Spleen (tissue), 11 donors: ENCODE data around the gene TP73. TPM values are rescaled to one million over a fixed set of nuclear protein-coding genes. Genes with fewer than 3 reads are reported as not detected.

Experiments used
- DNase-seq: peaks from one replicate; pipeline ENCODE4 v3.0.0-alpha.2; 2020
- H3K27ac ChIP-seq, 8 donors: fragments of 200-600 bp; sonication (generic) in 7 of 8; 1 replicate in 4 of 8; 2 replicates in 4 of 8; pipeline versions ENCODE4 v1.5.0 to v1.8.0; 2016 to 2021; ENCODE audit warnings: inconsistent platforms in 4 of 8, mild to moderate bottlenecking in 4 of 8, moderate library complexity in 1 of 8
- H3K27me3 ChIP-seq, 7 donors: fragments of 200-600 bp; sonication (generic) in 6 of 7; replicated peaks in 1 of 7; 1 replicate in 4 of 7; 2 replicates in 3 of 7; pipeline versions ENCODE4 v1.5.0 to v1.8.0; 2016 to 2021; ENCODE audit warnings: inconsistent platforms in 3 of 7, mild to moderate bottlenecking in 1 of 7
- H3K36me3 ChIP-seq, 6 donors: fragments of 200-600 bp; sonication (generic) in 5 of 6; 1 replicate in 4 of 6; 2 replicates in 2 of 6; pipeline versions ENCODE4 v1.5.0 to v1.8.0; 2016 to 2021; ENCODE audit warnings: inconsistent platforms in 2 of 6
- H3K4me1 ChIP-seq, 6 donors: fragments of 200-600 bp; sonication (generic) in 5 of 6; 1 replicate in 3 of 6; 2 replicates in 3 of 6; pipeline versions ENCODE4 v1.5.0 to v1.8.0; 2016 to 2021; ENCODE audit warnings: inconsistent platforms in 3 of 6
- H3K4me3 ChIP-seq, 8 donors: fragments of 200-600 bp; sonication (generic) in 7 of 8; 1 replicate in 4 of 8; 2 replicates in 4 of 8; pipeline versions ENCODE4 v1.5.0 to v1.8.0; 2016 to 2021; ENCODE audit warnings: inconsistent platforms in 4 of 8, mild to moderate bottlenecking in 4 of 8, moderate library complexity in 2 of 8
- H3K9me3 ChIP-seq, 8 donors: fragments of 200-600 bp; sonication (generic) in 7 of 8; 1 replicate in 4 of 8; 2 replicates in 4 of 8; pipeline versions ENCODE4 v1.5.0 to v1.8.0; 2016 to 2021; ENCODE audit warnings: inconsistent platforms in 4 of 8
- POLR2A ChIP-seq, 3 donors: fragments of 450-650 bp; IDR thresholded peaks; one replicate each; pipeline ENCODE4 v1.5.1; 2017; ENCODE audit warnings: antibody characterized with exemption in 3 of 3, mild to moderate bottlenecking in 1 of 3
- POLR2AphosphoS5 ChIP-seq, 3 donors: sonication (generic); formaldehyde crosslinking; IDR thresholded peaks; one replicate each; pipeline ENCODE4 v1.5.1; 2017; ENCODE audit warnings: antibody characterized with exemption in 3 of 3
- whole genome bisulfite sequencing, 5 donors: extraction: QIAGEN DNeasy Blood & Tissue Kit in 3 of 5; methylation state at CpG; one replicate each; pipeline versions ENCODE4 v1.1.5 to v1.1.7; 2013 to 2018; 5-methylcytosine and 5-hydroxymethylcytosine counted together
- intact Hi-C: fragments of 100-400 bp; cut with DNase I; formaldehyde crosslinking; loops from one replicate; pipeline ENCODE4 v1.15.0; 2023; ENCODE audit warnings: low total_unique reads
- polyA plus RNA-seq, 3 donors: library from polyadenylated mRNA; stranded (reverse); fragments of 200-250 nt; gene quantifications; one replicate each; pipeline ENCODE4 v1.2.1, GENCODE V29; 2013
- total RNA-seq, 7 donors: library from RNA; depleted of rRNA in 3 of 7; stranded (reverse); fragments of >200 nt in 3 of 7; fragmentation: NEBNext Ultra II Directional in 4 of 7; extraction: Animal tissue kit (Norgen Biotek cat#: 25700) in 4 of 7; gene quantifications; one replicate each; pipeline versions ENCODE4 v1.1.0 to v1.2.1, GENCODE V29; 2016 to 2021
- TF ChIP-seq, protein P1 (sequence below), 11 experiments: fragments of 200-600 bp in 7 of 11; fragments of 450-650 bp in 4 of 11; sonication (generic) in 4 of 11; IDR thresholded peaks in 8 of 11; conservative IDR thresholded peaks in 3 of 11; 1 replicate in 7 of 11; 2 replicates in 4 of 11; pipeline versions ENCODE4 v1.4.0 to v1.8.0; 2016 to 2021; ENCODE audit warnings: antibody characterized with exemption in 11 of 11, inconsistent platforms in 4 of 11, mild to moderate bottlenecking in 1 of 11
- donor health status: healthy with polysubstance abuse.
- donor health status: DM: no; HTN: no; CAD: no; lungs with moderate emphysema.
- donor health status: DM: no; HTN: no; CAD: no.
- donor health status: Bipolar disorder and iron deficiency.
- donor health status: healthy.
- donor health status: DM: no; HTN: no; CAD: no.
- donor health status: DM: yes; HTN: yes; CAD: no.

The TP73 gene
- total and polyA plus RNA-seq, 10 donors: 0.11 to 4.3 (median 0.96) TPM

DNA sequence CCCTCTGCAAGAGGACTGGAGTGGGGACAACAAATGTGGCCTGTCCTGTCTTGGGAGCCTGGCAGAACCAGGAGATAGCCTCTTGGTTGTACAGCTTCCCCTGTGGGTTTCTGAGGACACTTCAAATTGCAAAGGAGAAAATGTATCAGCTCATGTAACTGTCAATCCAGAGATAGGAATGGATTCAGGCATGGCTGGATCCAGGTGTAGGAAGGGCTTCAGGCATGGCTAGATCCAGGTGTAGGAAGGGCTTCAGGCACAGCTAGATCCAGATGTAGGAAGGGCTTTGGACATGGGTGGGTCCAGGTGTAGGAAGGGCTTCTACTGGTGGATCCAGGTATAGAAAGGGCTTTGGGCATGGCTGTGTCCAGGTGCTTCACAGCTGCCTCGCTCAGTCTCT lies 30.9 kb downstream of the TP73 start:
- H3K27me3 ChIP-seq: peaks cover 0 to 69% (median 0%) of the 10 kb centered on the region in 7 donors
- 83 to 100% (median 100%) methylated on average over 1 of the region's 1 CpG for WGBS, 5 donors
- H3K4me3 ChIP-seq: no peak overlapping the region
- H3K4me1 ChIP-seq: peaks cover 3 to 34% (median 15%) of the 10 kb centered on the region in 6 donors
- intact Hi-C loops: no loop called here
- no peak for TF ChIP-seq POLR2A (IDR thresholded peaks at IDR 0.05)
- no peak for TF ChIP-seq POLR2AphosphoS5 (IDR thresholded peaks at IDR 0.05)
- TF ChIP-seq, protein P1, sequence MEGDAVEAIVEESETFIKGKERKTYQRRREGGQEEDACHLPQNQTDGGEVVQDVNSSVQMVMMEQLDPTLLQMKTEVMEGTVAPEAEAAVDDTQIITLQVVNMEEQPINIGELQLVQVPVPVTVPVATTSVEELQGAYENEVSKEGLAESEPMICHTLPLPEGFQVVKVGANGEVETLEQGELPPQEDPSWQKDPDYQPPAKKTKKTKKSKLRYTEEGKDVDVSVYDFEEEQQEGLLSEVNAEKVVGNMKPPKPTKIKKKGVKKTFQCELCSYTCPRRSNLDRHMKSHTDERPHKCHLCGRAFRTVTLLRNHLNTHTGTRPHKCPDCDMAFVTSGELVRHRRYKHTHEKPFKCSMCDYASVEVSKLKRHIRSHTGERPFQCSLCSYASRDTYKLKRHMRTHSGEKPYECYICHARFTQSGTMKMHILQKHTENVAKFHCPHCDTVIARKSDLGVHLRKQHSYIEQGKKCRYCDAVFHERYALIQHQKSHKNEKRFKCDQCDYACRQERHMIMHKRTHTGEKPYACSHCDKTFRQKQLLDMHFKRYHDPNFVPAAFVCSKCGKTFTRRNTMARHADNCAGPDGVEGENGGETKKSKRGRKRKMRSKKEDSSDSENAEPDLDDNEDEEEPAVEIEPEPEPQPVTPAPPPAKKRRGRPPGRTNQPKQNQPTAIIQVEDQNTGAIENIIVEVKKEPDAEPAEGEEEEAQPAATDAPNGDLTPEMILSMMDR (IDR thresholded peaks at IDR 0.05 in 8 of 11, conservative IDR thresholded peaks at IDR 0.05 in 3 of 11): no peak
- no peaks in the 10 kb centered on the region for H3K9me3 ChIP-seq
- H3K27ac ChIP-seq: no peak overlapping the region
- H3K36me3 ChIP-seq: no peaks in the 10 kb centered on the region
- no peak for DNase-seq

GRCh38 chr1:3683992-3684391 lies 31.7 kb downstream of the TP73 start:
- no peak for TF ChIP-seq POLR2A (IDR thresholded peaks at IDR 0.05)
- no peak for TF ChIP-seq POLR2AphosphoS5 (IDR thresholded peaks at IDR 0.05)
- TF ChIP-seq, protein P1 (IDR thresholded peaks at IDR 0.05 in 8 of 11, conservative IDR thresholded peaks at IDR 0.05 in 3 of 11): no peak
- H3K27ac ChIP-seq: no peak overlapping the region
- H3K27me3 ChIP-seq: peaks cover 0 to 72% (median 2%) of the 10 kb centered on the region in 7 donors
- H3K36me3 ChIP-seq: no peaks in the 10 kb centered on the region
- 20 to 45% (median 27%) methylated on average over 13 to 26 of the region's 26 CpGs for WGBS, 5 donors
- no peak for DNase-seq
- peaks cover 0 to 33% (median 10%) of the 10 kb centered on the region in 6 donors for H3K4me1 ChIP-seq
- intact Hi-C loops: no loop called here
- H3K9me3 ChIP-seq: no peaks in the 10 kb centered on the region
- no peak overlapping the region for H3K4me3 ChIP-seq

GRCh38 chr1:3685222-3685621 lies 32.9 kb downstream of the TP73 start:
- peaks cover 0 to 21% (median 7%) of the 10 kb centered on the region in 6 donors for H3K4me1 ChIP-seq
- WGBS, 5 donors: 82 to 94% (median 90%) methylated on average over 2 to 14 of the region's 14 CpGs
- no peaks in the 10 kb centered on the region for H3K9me3 ChIP-seq
- peaks cover 0 to 75% (median 8%) of the 10 kb centered on the region in 7 donors for H3K27me3 ChIP-seq
- no peak for DNase-seq
- no peaks in the 10 kb centered on the region for H3K36me3 ChIP-seq
- H3K4me3 ChIP-seq: no peak overlapping the region
- TF ChIP-seq POLR2A (IDR thresholded peaks at IDR 0.05): no peak
- TF ChIP-seq, protein P1 (IDR thresholded peaks at IDR 0.05 in 8 of 11, conservative IDR thresholded peaks at IDR 0.05 in 3 of 11): no peak
- no peak for TF ChIP-seq POLR2AphosphoS5 (IDR thresholded peaks at IDR 0.05)
- intact Hi-C loops: no loop called here
- H3K27ac ChIP-seq: no peak overlapping the region

- peaks cover 0 to 75% (median 8%) of the 10 kb centered on the region in 7 donors for H3K27me3 ChIP-seq
- no peak overlapping the region for H3K4me3 ChIP-seq
- no peaks in the 10 kb centered on the region for H3K9me3 ChIP-seq
- intact Hi-C loops: no loop called here
- H3K27ac ChIP-seq: no peak overlapping the region
- 84 to 100% (median 90%) methylated on average over 2 to 19 of the region's 19 CpGs for WGBS, 5 donors
- no peaks in the 10 kb centered on the region for H3K36me3 ChIP-seq
- peaks cover 0 to 21% (median 7%) of the 10 kb centered on the region in 6 donors for H3K4me1 ChIP-seq
- DNase-seq: no peak
- TF ChIP-seq POLR2AphosphoS5 (IDR thresholded peaks at IDR 0.05) (no peak), POLR2A (IDR thresholded peaks at IDR 0.05) (no peak)
- TF ChIP-seq, protein P1 (IDR thresholded peaks at IDR 0.05 in 8 of 11, conservative IDR thresholded peaks at IDR 0.05 in 3 of 11): no peak
Measured at GRCh38 chr1:3685906-3686305, 33.6 kb downstream of the TP73 start.
